ENCODE data around the gene TRIM64C. TPM values are rescaled to one million over a fixed set of nuclear protein-coding genes. Genes with fewer than 3 reads are reported as not detected.

TRIM64C gene, protein sequence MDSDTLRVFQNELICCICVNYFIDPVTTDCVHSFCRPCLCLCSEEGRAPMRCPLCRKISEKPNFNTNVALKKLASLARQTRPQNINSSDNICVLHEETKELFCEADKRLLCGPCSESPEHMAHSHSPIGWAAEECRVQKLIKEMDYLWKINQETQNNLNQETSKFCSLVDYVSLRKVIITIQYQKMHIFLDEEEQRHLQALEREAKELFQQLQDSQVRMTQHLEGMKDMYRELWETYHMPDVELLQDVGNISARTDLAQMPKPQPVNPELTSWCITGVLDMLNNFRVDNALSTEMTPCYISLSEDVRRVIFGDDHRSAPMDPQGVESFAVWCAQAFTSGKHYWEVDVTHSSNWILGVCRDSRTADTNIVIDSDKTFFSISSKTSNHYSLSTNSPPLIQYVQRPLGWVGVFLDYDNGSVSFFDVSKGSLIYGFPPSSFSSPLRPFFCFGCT
- total RNA-seq, result not detected in 2 replicates

DNA sequence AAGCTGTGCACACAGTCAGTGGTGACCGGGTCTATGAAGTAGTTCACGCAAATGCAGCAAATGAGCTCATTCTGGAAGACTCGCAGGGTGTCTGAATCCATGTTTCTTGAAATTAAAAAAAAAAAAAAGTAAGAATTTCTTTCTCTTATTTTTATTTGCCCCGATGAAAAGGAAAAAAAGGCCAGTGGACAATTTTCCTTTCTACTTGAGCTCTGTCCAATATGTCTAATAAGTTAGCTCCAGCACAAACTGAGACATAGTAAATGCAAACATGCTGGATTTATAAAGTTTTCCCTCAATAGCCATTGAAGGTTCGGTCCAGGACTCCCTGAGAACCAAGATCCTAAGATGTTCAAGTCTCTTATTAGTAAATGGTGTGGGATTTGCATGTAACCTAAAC, at the start of gene TRIM64C:
TSS of gene TRIM64C (minus strand) at position 101 of the 400 bp plus-strand sequence. CDS start at position 101, 0 bp downstream.

DNA sequence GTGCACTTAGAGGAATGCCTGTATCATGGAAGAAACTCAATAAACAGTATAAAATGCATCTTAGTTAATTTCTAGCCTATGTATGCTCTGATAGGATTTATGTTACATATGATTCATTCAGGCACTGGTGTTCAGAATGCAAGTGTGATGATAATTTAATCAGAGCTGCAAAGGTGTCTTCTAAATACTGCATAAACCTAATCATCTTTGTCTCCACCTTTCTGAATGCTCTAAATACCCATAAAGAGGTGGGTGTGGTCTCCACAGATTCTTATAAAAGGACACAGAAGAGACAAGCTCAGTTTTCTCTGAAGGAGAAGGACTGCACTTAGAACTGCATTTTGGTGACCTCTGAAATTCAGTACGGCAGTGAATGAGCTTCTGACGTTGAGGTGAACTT, 30.4 kb downstream of the TRIM64C start, which contains the start of gene TRIM49B:
TSS of gene TRIM49B (plus strand) at position 301 of the 400 bp plus-strand sequence. CDS start 2,777 bp downstream, outside the sequence.

Other genes with a start within 250 kb of the TRIM64C start
- not detected in 2 replicates for gene TRIM51G, start 75.2 kb downstream of the TRIM64C start, total RNA-seq
- not detected in 2 replicates for gene TRIM49B, start 30.3 kb downstream of the TRIM64C start, total RNA-seq
- gene FOLH1, start 149.5 kb upstream of the TRIM64C start, total RNA-seq, result not detected in 2 replicates